ENCODE data around the gene SH3BGRL2. TPM values are rescaled to one million over a fixed set of nuclear protein-coding genes. Genes with fewer than 3 reads are reported as not detected.

Gene SH3BGRL2
- total RNA-seq, 6 experiments from 2014 or later = 0.14 to 0.43 (median 0.23) TPM

DNA sequence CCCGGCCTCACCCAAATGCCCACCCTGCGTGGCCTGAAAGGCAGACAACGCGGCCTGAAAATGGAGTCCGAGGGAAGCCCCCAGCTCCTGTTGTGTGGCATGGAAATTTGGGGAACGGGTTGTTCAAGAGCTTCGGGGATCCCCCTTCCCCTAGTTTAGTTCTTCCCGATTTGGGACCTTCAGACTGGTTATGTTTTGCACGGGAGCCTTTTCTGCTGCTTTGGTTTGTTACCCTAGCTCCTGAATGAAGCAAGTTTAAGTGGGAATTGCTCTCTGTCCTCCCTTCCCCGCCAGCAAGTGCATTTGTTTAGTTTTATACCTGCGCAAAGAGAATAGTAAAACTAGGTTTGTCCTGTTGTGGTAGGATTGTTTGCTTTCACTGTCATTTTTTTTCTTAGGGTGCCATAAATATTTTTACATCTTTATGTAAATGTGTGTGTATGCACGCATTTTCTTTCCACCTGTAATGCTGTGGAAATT is 604 bp downstream of the SH3BGRL2 start:
- H3K4me3 Mint-ChIP-seq = peak overlapping the region; percentile 59
- H3K4me1 Mint-ChIP-seq (ENCODE audit: low read depth) = peaks cover 5% of the 10 kb centered on the region; the same call in 1 of the 2 replicates
- no peaks in the 10 kb centered on the region for H3K36me3 Mint-ChIP-seq (ENCODE audit: low read depth)
- H3K9me3 Mint-ChIP-seq = no peaks in the 10 kb centered on the region
- no peak overlapping the region for H3K27ac Mint-ChIP-seq
- TF ChIP-seq CTCF (IDR thresholded peaks at IDR 0.05) = no peak
- no peak for DNase-seq
- H3K27me3 Mint-ChIP-seq (ENCODE audit: insufficient read depth) = peaks cover 22% of the 10 kb centered on the region

- Mint-ChIP-seq H3K27ac (no peak overlapping the region), H3K27me3 (ENCODE audit: insufficient read depth) (peaks cover 18% of the 10 kb centered on the region), H3K36me3 (ENCODE audit: low read depth) (no peaks in the 10 kb centered on the region), H3K4me1 (ENCODE audit: low read depth) (peaks cover 5% of the 10 kb centered on the region; the same call in 1 of the 2 replicates), H3K4me3 (no peak overlapping the region), H3K9me3 (no peaks in the 10 kb centered on the region)
- DNase-seq = no peak
- TF ChIP-seq CTCF (IDR thresholded peaks at IDR 0.05) = no peak
These were observed 1.5 kb downstream of the SH3BGRL2 start for GRCh38 chr6:79632580-79632979.

DNA sequence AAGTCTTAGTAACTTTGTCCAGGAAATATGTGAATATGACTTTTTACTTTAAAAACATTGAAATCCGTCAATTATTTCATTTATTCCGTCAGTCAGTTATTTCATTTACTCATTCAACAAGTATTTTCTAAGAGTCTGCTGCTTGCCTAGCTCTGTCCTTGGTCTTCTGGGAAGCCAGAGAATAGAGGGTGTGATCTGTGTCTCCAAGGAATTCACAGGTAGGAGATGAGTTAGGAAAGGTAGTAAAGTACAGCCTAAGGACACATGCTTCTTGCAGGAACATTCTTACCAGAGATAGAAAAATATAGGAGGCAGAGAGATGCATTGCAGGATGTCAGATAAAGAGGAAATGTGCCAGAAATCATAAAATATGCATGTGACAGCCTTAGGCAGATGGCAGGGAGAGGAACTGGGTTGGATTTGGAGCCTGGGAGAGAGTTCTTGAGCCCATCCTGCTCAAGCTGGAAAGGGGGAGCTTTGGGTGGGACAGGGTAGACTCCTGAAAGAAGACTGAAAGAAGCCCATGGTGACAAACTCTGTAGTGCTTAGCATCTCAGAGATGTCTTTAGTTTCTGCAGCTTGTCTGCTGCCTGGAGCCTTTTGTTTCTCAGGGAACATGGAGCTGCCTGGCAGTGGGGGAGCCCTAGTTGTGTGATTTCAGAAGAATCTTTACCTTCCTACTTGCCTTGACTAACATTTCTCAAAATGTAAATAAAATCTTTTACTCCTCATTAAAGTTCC is 3.5 kb downstream of the SH3BGRL2 start:
- TF ChIP-seq CTCF (IDR thresholded peaks at IDR 0.05) = no peak
- no peak for DNase-seq
- Mint-ChIP-seq H3K4me1 (ENCODE audit: low read depth) (peaks cover 5% of the 10 kb centered on the region; the same call in 1 of the 2 replicates), H3K4me3 (no peak overlapping the region), H3K9me3 (no peaks in the 10 kb centered on the region), H3K27ac (no peak overlapping the region), H3K27me3 (ENCODE audit: insufficient read depth) (peaks cover 13% of the 10 kb centered on the region), H3K36me3 (ENCODE audit: low read depth) (no peaks in the 10 kb centered on the region)

DNA sequence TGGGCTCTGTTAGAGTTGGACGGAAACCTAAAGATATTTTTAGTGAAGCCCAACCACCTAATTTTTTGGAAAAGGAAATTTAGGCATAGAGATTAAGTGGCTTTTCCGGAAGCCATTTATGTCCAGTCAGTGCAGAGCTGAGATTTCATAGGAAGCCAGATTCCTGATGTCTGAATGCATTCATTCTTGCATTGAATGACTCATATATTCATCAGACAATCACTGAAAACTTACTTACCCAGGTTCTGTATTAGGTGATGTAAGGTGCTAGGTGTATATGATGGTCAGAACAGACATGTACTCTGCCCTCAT is 4.1 kb downstream of the SH3BGRL2 start:
- Mint-ChIP-seq H3K27ac (no peak overlapping the region), H3K4me1 (ENCODE audit: low read depth) (peaks cover 5% of the 10 kb centered on the region; the same call in 1 of the 2 replicates), H3K4me3 (no peak overlapping the region), H3K36me3 (ENCODE audit: low read depth) (no peaks in the 10 kb centered on the region), H3K27me3 (ENCODE audit: insufficient read depth) (peaks cover 13% of the 10 kb centered on the region), H3K9me3 (no peaks in the 10 kb centered on the region)
- DNase-seq = no peak
- no peak for TF ChIP-seq CTCF (IDR thresholded peaks at IDR 0.05)

DNA sequence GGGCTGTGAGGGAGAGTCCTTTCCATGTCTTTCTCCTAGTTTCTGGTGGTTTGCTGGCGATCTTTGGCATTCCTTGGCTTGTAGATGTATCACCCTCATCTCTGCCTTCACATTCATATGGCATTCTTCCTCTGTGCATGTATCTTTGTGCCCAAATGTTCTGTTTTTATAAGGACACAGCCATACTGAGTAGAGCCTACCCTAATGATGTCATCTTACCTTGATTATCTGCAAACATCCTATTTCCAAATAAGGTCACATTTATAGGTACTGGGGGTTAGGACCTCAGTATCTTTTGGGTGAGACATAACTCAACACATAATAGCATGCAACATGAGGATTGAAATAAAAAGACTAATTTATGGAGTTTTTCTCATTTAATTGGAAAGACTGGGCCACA is 5.5 kb downstream of the SH3BGRL2 start:
- no peak for DNase-seq
- no peak for TF ChIP-seq CTCF (IDR thresholded peaks at IDR 0.05)
- Mint-ChIP-seq H3K27me3 (ENCODE audit: insufficient read depth) (peaks cover 7% of the 10 kb centered on the region), H3K4me3 (no peak overlapping the region), H3K4me1 (ENCODE audit: low read depth) (no peaks in the 10 kb centered on the region), H3K27ac (no peak overlapping the region), H3K9me3 (no peaks in the 10 kb centered on the region), H3K36me3 (ENCODE audit: low read depth) (no peaks in the 10 kb centered on the region)
